ENCODE measurements around the gene PHYKPL. TPM values are rescaled to one million over a fixed set of nuclear protein-coding genes. Genes with fewer than 3 reads are reported as not detected.

PHYKPL gene
- total and polyA plus RNA-seq, 2 of the 4 experiments (the other 2 are of a cell fraction) = 10.0 to 24.5 TPM

- in situ Hi-C loops (cut with MboI; ENCODE audit: low sequenced_read_pairs) = no loop called here
- intact Hi-C loops (cut with micrococcal nuclease) = no loop called here
- Histone ChIP-seq H2BK120ac (ENCODE audit: low read depth, low read length) (no peak overlapping the region), H2BK15ac (ENCODE audit: low read depth, low read length) (no peak overlapping the region), H3K18ac (ENCODE audit: low read depth, low read length) (no peak overlapping the region), H2BK5ac (ENCODE audit: low read depth, low read length, poor library complexity, severe bottlenecking) (no peak overlapping the region), H3K36me3 (ENCODE audit: control insufficient read depth, insufficient read depth, low read length) (no peaks in the 10 kb centered on the region), H3K27ac (ENCODE audit: insufficient read depth, low read length) (no peak overlapping the region), H3K4me2 (ENCODE audit: low read depth, low read length) (no peak overlapping the region), H4K20me1 (ENCODE audit: insufficient read depth, low read length) (no peaks in the 10 kb centered on the region), H3K14ac (replicated peaks; ENCODE audit: low read depth, low read length) (no peak overlapping the region), H2AFZ (replicated peaks; ENCODE audit: low read length, poor library complexity) (no peak overlapping the region), H3K9ac (ENCODE audit: low read depth, low read length) (no peak overlapping the region), H3K23ac (ENCODE audit: low read depth, low read length) (no peak overlapping the region), H4K5ac (ENCODE audit: low read depth, low read length) (no peak overlapping the region), H3K4me1 (ENCODE audit: control insufficient read depth, insufficient read depth, low read length) (no peaks in the 10 kb centered on the region), H3K56ac (ENCODE audit: extremely low read depth, insufficient read depth, low read length) (no peak overlapping the region), H3K4me3 (ENCODE audit: insufficient read depth, low read depth, low read length) (no peak overlapping the region), H4K91ac (ENCODE audit: insufficient read depth, low read depth, low read length) (no peak overlapping the region), H2AK5ac (ENCODE audit: low read depth, low read length) (no peak overlapping the region), H4K8ac (ENCODE audit: low read depth in 2 of 2, low read length in 2 of 2) (no peak overlapping the region), H3K9me1 (ENCODE audit: insufficient read depth, low read length) (no peaks in the 10 kb centered on the region), H2BK20ac (ENCODE audit: low read depth, low read length) (no peak overlapping the region), H3K27me3 (ENCODE audit: control insufficient read depth, insufficient read depth, low read length) (peaks cover 2% of the 10 kb centered on the region; the same call in 1 of the 2 replicates), H2AK9ac (replicated peaks; ENCODE audit: low read depth, low read length, poor library complexity) (no peak overlapping the region), H3K9me3 (ENCODE audit: control insufficient read depth, insufficient read depth, low read length) (no peaks in the 10 kb centered on the region), H3K79me1 (ENCODE audit: low read depth in 1 of 2, low read length in 2 of 2) (no peaks in the 10 kb centered on the region), H3K4ac (ENCODE audit: low read depth, low read length) (no peak overlapping the region)
- POLR2A ChIA-PET (ENCODE audit: unreplicated experiment) = no interaction called here
- CTCF ChIA-PET = no interaction called here
- ATAC-seq (ENCODE audit: low read depth) (no peak), DNase-seq (no peak)
- no peak for TF ChIP-seq FOS (IDR thresholded peaks at IDR 0.05; ENCODE audit: low read depth, low read length)
- TF ChIP-seq, protein P1, sequence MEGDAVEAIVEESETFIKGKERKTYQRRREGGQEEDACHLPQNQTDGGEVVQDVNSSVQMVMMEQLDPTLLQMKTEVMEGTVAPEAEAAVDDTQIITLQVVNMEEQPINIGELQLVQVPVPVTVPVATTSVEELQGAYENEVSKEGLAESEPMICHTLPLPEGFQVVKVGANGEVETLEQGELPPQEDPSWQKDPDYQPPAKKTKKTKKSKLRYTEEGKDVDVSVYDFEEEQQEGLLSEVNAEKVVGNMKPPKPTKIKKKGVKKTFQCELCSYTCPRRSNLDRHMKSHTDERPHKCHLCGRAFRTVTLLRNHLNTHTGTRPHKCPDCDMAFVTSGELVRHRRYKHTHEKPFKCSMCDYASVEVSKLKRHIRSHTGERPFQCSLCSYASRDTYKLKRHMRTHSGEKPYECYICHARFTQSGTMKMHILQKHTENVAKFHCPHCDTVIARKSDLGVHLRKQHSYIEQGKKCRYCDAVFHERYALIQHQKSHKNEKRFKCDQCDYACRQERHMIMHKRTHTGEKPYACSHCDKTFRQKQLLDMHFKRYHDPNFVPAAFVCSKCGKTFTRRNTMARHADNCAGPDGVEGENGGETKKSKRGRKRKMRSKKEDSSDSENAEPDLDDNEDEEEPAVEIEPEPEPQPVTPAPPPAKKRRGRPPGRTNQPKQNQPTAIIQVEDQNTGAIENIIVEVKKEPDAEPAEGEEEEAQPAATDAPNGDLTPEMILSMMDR (conservative IDR thresholded peaks at IDR 0.05; ENCODE audit: low read depth, low read length) = no peak
- no peak for TF ChIP-seq POLR2A (IDR thresholded peaks at IDR 0.05; ENCODE audit: low read depth, low read length)
- no peak for TF ChIP-seq NFE2L2 (IDR thresholded peaks at IDR 0.05; ENCODE audit: low read depth, low read length)
- no peak for TF ChIP-seq BHLHE40 (IDR thresholded peaks at IDR 0.05; ENCODE audit: low read depth, low read length)
- no peak for TF ChIP-seq MXI1 (IDR thresholded peaks at IDR 0.05; ENCODE audit: borderline replicate concordance, low read depth, low read length)
- TF ChIP-seq RCOR1 (IDR thresholded peaks at IDR 0.05; ENCODE audit: insufficient replicate concordance, low read length) = no peak
- TF ChIP-seq SMC3 (IDR thresholded peaks at IDR 0.05; ENCODE audit: low read depth, low read length) = no peak
- TF ChIP-seq, protein P2, sequence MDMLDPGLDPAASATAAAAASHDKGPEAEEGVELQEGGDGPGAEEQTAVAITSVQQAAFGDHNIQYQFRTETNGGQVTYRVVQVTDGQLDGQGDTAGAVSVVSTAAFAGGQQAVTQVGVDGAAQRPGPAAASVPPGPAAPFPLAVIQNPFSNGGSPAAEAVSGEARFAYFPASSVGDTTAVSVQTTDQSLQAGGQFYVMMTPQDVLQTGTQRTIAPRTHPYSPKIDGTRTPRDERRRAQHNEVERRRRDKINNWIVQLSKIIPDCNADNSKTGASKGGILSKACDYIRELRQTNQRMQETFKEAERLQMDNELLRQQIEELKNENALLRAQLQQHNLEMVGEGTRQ (IDR thresholded peaks at IDR 0.05; ENCODE audit: low read depth, low read length) = no peak
- no peak for TF ChIP-seq CHD1 (IDR thresholded peaks at IDR 0.05; ENCODE audit: low read depth, low read length)
- no peak for TF ChIP-seq RFX5 (IDR thresholded peaks at IDR 0.05; ENCODE audit: low read depth, low read length)
- TF ChIP-seq ELK1 (IDR thresholded peaks at IDR 0.05; ENCODE audit: borderline replicate concordance, low read depth, low read length) = no peak
- no peak for TF ChIP-seq CEBPB (IDR thresholded peaks at IDR 0.05; ENCODE audit: low read depth, low read length)
- TF ChIP-seq MAZ (IDR thresholded peaks at IDR 0.05; ENCODE audit: borderline replicate concordance, low read depth, low read length) = no peak
- no peak for TF ChIP-seq MAFK (IDR thresholded peaks at IDR 0.05; ENCODE audit: low read depth, low read length)
- BruUV-seq (replicated peaks) = no TSS peak
- WGBS, 2 experiments (ENCODE audit: extremely low coverage in 2 of 2, insufficient read length in 1 of 2) = 40% methylated on average over 12 of the region's 19 CpGs; no CpG with 5 or more reads in 1 of the 2 experiments
- dilution Hi-C loops (cut with HindIII; ENCODE audit: low sequenced_read_pairs, unreplicated experiment) = no loop called here
These were observed 24.1 kb upstream of the PHYKPL start for GRCh38 chr5:178256746-178257145.

Measured in IMR-90 (cell line).